HUES48 (cell line): ENCODE measurements around the gene SFR1.

Experiments
- H3K27ac ChIP-seq: one replicate; pipeline ENCODE4 v1.7.0; 2013; ENCODE audit warnings: low read depth, low read length, inconsistent platforms
- H3K27me3 ChIP-seq: 2 replicates; pipeline ENCODE4 v1.6.1; 2013; ENCODE audit warnings: mild to moderate bottlenecking, low read length; ENCODE audit not compliant: control insufficient read depth, insufficient read depth
- H3K36me3 ChIP-seq: 2 replicates; pipeline ENCODE4 v1.6.1; 2013; ENCODE audit warnings: low read length; ENCODE audit not compliant: control insufficient read depth, insufficient read depth
- H3K4me1 ChIP-seq: 2 replicates; pipeline ENCODE4 v1.6.1; 2013; ENCODE audit warnings: mild to moderate bottlenecking, low read length; ENCODE audit not compliant: control insufficient read depth, insufficient read depth
- H3K4me3 ChIP-seq: 2 replicates; pipeline ENCODE4 v1.5.1; 2013; ENCODE audit warnings: mild to moderate bottlenecking, low read depth, low read length
- H3K9ac ChIP-seq: 2 replicates; pipeline ENCODE4 v1.6.1; 2013; ENCODE audit warnings: mild to moderate bottlenecking, low read depth, low read length, moderate library complexity
- H3K9me3 ChIP-seq: 2 replicates; pipeline ENCODE4 v1.6.1; 2013; ENCODE audit warnings: low read length; ENCODE audit not compliant: control insufficient read depth, insufficient read depth

SFR1 gene

GRCh38 chr10:104121485-104122224 is at the start of gene SFR1:
Gene SFR1, plus strand, starts transcription at chr10:104122171. Its CDS starts 13 bp downstream, at chr10:104122184.
- H3K4me1 ChIP-seq = peaks cover 11% of the 10 kb centered on the region
- H3K27me3 ChIP-seq = no peaks in the 10 kb centered on the region
- peak within 1 kb of the TSS; percentile 79 for H3K4me3 ChIP-seq
- no peaks in the 10 kb centered on the region for H3K9me3 ChIP-seq
- no peaks in the 10 kb centered on the region for H3K36me3 ChIP-seq
- H3K9ac ChIP-seq = peak within 1 kb of the TSS; percentile 91
- peak within 1 kb of the TSS; percentile 100 for H3K27ac ChIP-seq

GRCh38 chr10:104072786-104073185 is 49.2 kb upstream of the SFR1 start:
- H3K27ac ChIP-seq = no peak overlapping the region
- H3K9me3 ChIP-seq = no peaks in the 10 kb centered on the region
- no peaks in the 10 kb centered on the region; the same call in 1 of the 2 replicates for H3K27me3 ChIP-seq
- peaks cover 27% of the 10 kb centered on the region for H3K4me1 ChIP-seq
- no peaks in the 10 kb centered on the region for H3K36me3 ChIP-seq
- no peak overlapping the region for H3K9ac ChIP-seq
- no peak overlapping the region for H3K4me3 ChIP-seq

- no peak overlapping the region for H3K27ac ChIP-seq
Measured at GRCh38 chr10:104074505-104074904, 47.5 kb upstream of the SFR1 start.

GRCh38 chr10:104076743-104077160 is 45.2 kb upstream of the SFR1 start:
- H3K4me3 ChIP-seq = no peak overlapping the region
- peaks cover 20% of the 10 kb centered on the region for H3K4me1 ChIP-seq
- no peaks in the 10 kb centered on the region; the same call in 1 of the 2 replicates for H3K27me3 ChIP-seq
- peak overlapping the region; percentile 90 for H3K27ac ChIP-seq
- no peaks in the 10 kb centered on the region for H3K9me3 ChIP-seq
- H3K9ac ChIP-seq = no peak overlapping the region
- no peaks in the 10 kb centered on the region for H3K36me3 ChIP-seq

More at GRCh38 chr10:104074505-104074904, 47.5 kb upstream of the SFR1 start:
- no peaks in the 10 kb centered on the region; the same call in 1 of the 2 replicates for H3K27me3 ChIP-seq
- H3K9me3 ChIP-seq = no peaks in the 10 kb centered on the region
- H3K36me3 ChIP-seq = no peaks in the 10 kb centered on the region
- H3K9ac ChIP-seq = no peak overlapping the region
- H3K4me1 ChIP-seq = peaks cover 20% of the 10 kb centered on the region
- no peak overlapping the region for H3K4me3 ChIP-seq

- no peak overlapping the region; the same call in 1 of the 2 replicates for H3K4me3 ChIP-seq
- no peaks in the 10 kb centered on the region; the same call in 1 of the 2 replicates for H3K27me3 ChIP-seq
- peak overlapping the region; percentile 90 for H3K27ac ChIP-seq
- H3K9me3 ChIP-seq = no peaks in the 10 kb centered on the region
- H3K4me1 ChIP-seq = peaks cover 20% of the 10 kb centered on the region
- H3K36me3 ChIP-seq = no peaks in the 10 kb centered on the region
- no peak overlapping the region for H3K9ac ChIP-seq
Measured at GRCh38 chr10:104077247-104077646, 44.7 kb upstream of the SFR1 start.

- H3K36me3 ChIP-seq = no peaks in the 10 kb centered on the region
- no peaks in the 10 kb centered on the region; the same call in 1 of the 2 replicates for H3K27me3 ChIP-seq
- no peaks in the 10 kb centered on the region for H3K9me3 ChIP-seq
- peaks cover 20% of the 10 kb centered on the region for H3K4me1 ChIP-seq
- H3K4me3 ChIP-seq = no peak overlapping the region
- no peak overlapping the region for H3K9ac ChIP-seq
- peak overlapping the region; percentile 90 for H3K27ac ChIP-seq
Measured at GRCh38 chr10:104077663-104078151, 44.3 kb upstream of the SFR1 start.

GRCh38 chr10:104080762-104081161 is 41.2 kb upstream of the SFR1 start:
- peaks cover 20% of the 10 kb centered on the region for H3K4me1 ChIP-seq
- H3K9ac ChIP-seq = no peak overlapping the region
- no peaks in the 10 kb centered on the region for H3K9me3 ChIP-seq
- no peaks in the 10 kb centered on the region for H3K27me3 ChIP-seq
- H3K36me3 ChIP-seq = no peaks in the 10 kb centered on the region
- H3K4me3 ChIP-seq = no peak overlapping the region
- no peak overlapping the region for H3K27ac ChIP-seq

- Histone ChIP-seq H3K4me1 (peaks cover 11% of the 10 kb centered on the region), H3K9me3 (no peaks in the 10 kb centered on the region), H3K27ac (no peak overlapping the region), H3K27me3 (no peaks in the 10 kb centered on the region), H3K9ac (no peak overlapping the region), H3K36me3 (no peaks in the 10 kb centered on the region), H3K4me3 (no peak overlapping the region)
Measured at GRCh38 chr10:104081998-104082397, 40.0 kb upstream of the SFR1 start.

- Histone ChIP-seq H3K9ac (no peak overlapping the region), H3K9me3 (no peaks in the 10 kb centered on the region), H3K27me3 (no peaks in the 10 kb centered on the region), H3K36me3 (no peaks in the 10 kb centered on the region), H3K27ac (no peak overlapping the region), H3K4me1 (no peaks in the 10 kb centered on the region), H3K4me3 (no peak overlapping the region)
Measured at GRCh38 chr10:104084482-104085142, 37.4 kb upstream of the SFR1 start.

- peaks cover 7% of the 10 kb centered on the region for H3K4me1 ChIP-seq
- no peak within 1 kb of the TSS for H3K4me3 ChIP-seq
- no peak within 1 kb of the TSS for H3K9ac ChIP-seq
- H3K9me3 ChIP-seq = no peaks in the 10 kb centered on the region
- no peaks in the 10 kb centered on the region for H3K36me3 ChIP-seq
- H3K27me3 ChIP-seq = no peaks in the 10 kb centered on the region
- no peak within 1 kb of the TSS for H3K27ac ChIP-seq
Measured at GRCh38 chr10:104085801-104086400, 36.1 kb upstream of the SFR1 start, which contains the start of gene COL17A1. Gene COL17A1, minus strand, starts transcription at chr10:104085880. Its CDS starts 5,207 bp downstream, at chr10:104080673.
